Activated CD4-positive, alpha-beta T cell treated with anti-CD3 and anti-CD28 coated beads, Interleukin-2, amount 50 U/mL, for 16 hours (primary cell): Measurements from ENCODE around the gene SERPINA3.
"Not testable (repeated sequence)": the region's sequence is repeated elsewhere in the genome, so short reads cannot be mapped to it uniquely, and the experiment has no call there.

Source experiments
- DNase-seq: peaks from one replicate; pipeline ENCODE4 v3.0.0-alpha.2; 2020

Gene SERPINA3

DNA sequence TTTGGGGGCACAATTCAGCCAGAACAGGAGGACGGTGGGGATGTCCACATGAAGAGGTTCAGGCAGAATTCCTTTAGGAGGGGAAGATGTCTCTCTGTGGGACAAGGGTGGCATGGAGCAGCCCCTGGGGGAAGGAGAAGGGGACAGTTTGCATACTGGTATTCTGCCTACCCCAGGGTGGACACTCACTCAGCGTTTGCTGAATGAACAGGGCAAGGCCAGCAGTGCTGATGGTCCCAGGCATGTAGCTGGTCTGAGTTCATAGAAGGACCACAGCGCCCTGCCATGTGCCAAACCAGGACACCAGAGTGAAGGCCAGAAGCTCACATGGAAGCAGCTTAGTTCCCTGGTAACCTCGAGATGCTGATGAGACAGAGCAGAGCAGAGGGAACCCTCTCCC, 25.6 kb upstream of the SERPINA3 start:
- no peak for DNase-seq

DNA sequence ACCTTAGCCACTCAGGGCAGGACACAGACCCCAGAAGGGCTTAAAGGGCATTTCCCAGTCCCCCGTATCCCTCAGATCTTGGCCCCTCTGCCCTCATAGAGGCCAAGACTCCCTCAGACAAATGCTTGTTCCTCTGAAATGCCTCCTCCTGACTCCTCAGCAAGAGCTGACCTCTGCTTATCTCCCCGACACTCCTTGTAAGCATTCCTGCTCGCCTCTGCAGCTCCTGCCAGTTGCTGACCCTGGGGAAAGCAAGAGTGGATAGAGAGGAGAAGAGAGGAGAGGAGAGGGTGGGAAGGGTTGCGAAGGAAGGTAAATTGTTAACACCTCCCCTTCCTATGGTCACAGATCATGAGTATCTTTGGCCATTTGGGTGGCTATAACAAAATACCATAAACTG, 23.9 kb upstream of the SERPINA3 start:
- no peak for DNase-seq

DNA sequence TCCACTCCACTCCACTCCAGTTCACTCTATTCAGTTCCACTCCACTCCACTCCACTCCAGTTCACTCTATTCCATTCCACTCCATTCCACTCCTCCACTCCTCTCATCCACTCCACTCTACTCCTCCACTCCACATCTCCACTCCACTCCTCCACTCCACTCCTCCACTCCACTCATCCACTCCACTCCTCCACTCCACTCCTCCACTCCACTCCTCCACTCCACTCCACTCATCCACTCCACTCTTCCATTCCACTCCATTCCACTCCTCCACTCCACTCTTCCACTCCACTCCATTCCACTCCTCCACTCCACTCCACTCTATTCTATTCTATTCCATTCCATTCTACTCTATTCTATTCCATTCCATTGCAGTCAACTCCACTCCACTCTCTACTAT, 21.1 kb upstream of the SERPINA3 start:
- DNase-seq: no peak

- DNase-seq: no peak
Measured at GRCh38 chr14:94591871-94592270, 20.3 kb upstream of the SERPINA3 start.

GRCh38 chr14:94592457-94592856, 19.7 kb upstream of the SERPINA3 start:
- no peak for DNase-seq

DNA sequence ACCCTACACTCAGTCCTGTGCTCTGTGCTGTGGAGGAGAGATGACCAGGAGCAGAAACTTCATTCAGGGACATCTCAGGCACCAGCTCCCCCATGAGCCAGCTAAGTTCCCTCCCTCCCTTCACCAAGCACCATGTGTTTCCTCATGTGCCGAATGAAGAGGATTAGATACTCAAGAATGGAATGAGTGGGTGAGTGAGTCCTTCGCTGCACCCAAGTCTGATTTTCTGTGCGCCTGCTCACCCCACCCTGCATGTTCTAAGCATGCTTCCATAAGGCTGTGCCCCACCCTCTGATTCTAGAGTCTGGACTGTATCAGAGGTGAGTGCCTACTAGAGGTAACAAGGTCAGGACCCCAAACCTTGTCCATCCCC, 18.8 kb upstream of the SERPINA3 start:
- no peak for DNase-seq

GRCh38 chr14:94593749-94594431, 18.3 kb upstream of the SERPINA3 start:
- no peak for DNase-seq

DNA sequence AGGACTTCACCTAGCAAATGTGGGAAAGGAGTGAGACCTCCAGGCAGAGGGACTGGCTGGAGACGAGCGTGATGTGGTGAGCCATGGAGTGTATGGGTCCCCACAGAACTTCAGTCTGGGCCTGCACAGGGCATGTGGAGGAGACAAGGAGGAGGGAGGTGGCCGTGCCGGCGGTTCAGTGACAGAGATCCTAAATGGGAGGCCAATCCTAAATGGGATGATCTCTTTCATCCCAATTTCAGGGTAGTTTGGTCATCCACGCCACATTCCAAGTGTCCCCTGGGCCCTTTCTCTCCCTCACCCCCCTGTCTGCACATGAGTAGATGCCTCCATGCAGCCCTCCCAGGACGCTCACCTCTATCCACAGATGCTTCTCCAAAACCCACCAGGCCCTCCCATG, 17.8 kb upstream of the SERPINA3 start:
- DNase-seq: no peak

GRCh38 chr14:94595912-94596311, 16.3 kb upstream of the SERPINA3 start:
- DNase-seq: no peak

GRCh38 chr14:94596361-94596760, 15.8 kb upstream of the SERPINA3 start:
- DNase-seq: no peak

- no peak for DNase-seq
Measured at GRCh38 chr14:94597788-94598187, 14.4 kb upstream of the SERPINA3 start.

DNA sequence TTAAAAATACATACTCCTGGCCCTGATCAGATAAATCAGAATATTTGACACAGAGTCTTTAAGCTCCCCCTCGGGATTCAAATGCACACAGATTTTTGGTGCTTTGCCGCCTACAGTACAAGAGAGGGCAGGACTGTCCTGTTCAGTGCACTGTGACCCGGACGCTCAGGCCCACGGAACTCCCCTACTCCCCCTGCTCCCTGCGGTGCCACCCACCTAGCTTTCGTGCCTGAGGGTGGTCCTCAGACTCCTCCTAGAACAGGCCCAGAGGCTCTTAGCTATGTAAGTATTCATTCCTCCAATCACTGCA, 13.7 kb upstream of the SERPINA3 start:
- DNase-seq: no peak

GRCh38 chr14:94598816-94599655, 13.2 kb upstream of the SERPINA3 start:
- DNase-seq: no peak

GRCh38 chr14:94599656-94600004, 12.6 kb upstream of the SERPINA3 start:
- DNase-seq: no peak

DNA sequence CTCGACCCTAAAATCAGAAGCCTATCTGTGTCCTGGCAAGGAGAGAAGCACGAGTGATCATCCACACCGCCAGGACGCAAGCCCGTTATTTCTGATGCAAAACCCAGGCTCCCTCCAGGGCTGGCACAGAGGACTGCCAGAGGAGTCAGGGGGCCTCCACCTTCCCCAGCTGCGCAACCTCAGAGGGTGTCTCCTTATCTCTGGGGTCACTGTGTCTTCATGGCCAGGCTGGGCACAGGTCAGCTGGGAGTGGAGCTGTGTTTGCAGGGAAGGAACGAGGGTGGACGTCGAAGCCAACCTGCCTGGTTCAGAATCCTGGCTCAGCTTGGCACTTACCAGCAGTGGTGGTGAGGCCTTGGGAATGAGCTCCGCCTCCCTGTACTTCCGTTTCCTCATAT, 12.0 kb upstream of the SERPINA3 start:
- DNase-seq: no peak

GRCh38 chr14:94601884-94602391, 10.3 kb upstream of the SERPINA3 start:
- no peak for DNase-seq

DNA sequence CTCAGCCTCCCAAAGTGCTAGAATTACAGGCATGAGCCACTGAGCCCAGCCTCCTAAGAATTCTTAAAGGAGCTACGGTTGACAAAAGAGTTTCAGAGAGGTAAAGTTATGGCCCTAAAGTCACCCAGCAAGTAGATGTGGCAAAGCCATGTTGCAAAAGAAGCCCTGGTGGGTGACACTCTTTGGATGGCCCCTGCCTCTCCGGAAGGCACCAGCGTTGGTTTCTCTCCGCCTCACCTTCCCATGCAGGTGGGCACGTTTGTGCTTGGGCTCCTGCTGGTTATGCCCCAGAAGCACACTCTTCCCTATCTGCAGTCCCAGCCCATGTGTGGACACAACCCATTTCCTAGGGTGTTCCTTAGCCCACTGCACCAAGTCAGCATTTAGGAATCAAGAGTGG, 9.5 kb upstream of the SERPINA3 start:
- no peak for DNase-seq

- no peak for DNase-seq
Measured at GRCh38 chr14:94605361-94605760, 6.8 kb upstream of the SERPINA3 start.

DNA sequence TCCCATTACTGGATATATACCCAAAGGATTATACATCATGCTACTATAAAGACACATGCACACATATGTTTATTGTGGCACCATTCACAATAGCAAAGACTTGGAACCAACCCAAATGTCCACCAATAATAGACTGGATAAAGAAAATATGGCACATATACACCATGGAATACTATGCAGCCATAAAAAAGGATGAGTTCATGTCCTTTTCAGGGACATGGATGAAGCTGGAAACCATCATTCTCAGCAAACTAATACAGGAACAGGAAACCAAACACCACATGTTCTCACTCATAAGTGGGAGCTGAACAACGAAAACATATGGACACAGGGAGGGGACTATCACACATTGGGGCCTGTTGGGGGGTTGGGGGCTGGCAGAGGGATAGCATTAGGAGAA, 3.2 kb upstream of the SERPINA3 start:
- DNase-seq: not testable (repeated sequence)

DNA sequence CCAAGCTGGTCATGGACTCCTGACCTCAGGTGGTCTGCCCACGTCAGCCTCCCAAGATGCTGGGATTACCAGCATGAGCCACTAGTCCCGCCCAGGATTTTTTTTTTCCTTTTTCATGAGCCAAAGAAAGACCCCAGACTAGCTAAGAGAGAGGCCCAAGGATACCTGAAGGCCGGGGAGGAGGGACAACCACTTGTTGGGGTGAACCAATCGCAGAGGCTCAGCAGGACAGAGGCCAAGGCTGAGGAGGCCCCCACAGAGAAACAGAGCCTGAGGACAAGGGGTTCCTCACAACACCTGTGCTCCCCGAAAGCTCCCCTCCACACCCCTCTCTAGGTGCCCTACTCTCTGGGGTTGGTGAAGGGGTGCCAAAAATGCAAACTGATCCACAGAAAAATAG, 1.0 kb upstream of the SERPINA3 start:
- DNase-seq: no peak

DNA sequence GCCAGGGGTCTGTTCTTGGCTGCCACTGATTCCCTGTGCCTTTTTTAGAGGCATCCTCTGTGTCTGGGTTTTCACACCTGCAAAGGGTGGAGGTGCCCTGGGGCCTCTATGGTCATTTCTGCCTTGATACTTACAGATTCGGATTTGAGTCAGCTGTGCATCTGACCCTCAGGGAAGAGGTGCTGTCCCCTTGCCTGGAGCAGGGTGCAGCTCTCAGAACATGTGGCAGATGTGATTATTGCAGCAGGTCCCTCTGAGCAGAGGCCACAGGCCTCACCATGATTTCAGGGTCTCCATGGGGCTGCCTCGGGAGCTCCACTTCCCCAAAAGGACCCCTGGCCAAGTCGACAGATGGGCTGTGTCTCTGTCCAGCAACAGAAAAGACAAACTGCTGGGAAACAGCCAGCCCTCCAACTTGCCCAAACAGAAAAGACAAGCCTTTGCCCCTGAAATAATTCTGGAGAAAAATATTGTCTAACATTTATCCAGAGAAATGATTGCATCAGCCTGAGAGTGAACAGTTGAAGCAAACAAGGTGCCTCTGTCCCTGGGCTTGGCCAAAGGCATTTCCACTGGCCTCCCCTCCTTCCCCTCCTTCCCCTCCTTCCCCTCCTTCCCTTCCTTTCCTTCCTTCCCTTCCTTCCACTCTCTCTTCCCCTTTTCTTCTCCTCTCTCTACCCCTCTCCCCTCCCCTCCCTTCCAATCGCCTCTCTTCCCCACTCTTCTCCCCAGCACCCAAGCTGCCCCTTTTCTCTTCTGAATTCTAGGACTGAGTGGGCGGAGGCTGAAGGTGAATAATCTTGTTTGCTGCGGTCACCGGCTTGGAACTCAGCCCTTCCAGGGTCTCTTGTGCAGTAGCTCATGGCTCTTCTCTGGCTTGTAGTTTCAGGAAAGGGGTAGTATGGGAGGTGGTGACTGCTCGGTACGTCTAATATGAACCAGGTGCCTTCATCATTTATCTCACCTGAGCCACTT, 676 bp downstream of the SERPINA3 start:
- DNase-seq: no peak

GRCh38 chr14:94613720-94614644, 1.8 kb downstream of the SERPINA3 start:
- DNase-seq: no peak
